ENCODE results near the gene ETV6.

DNA sequence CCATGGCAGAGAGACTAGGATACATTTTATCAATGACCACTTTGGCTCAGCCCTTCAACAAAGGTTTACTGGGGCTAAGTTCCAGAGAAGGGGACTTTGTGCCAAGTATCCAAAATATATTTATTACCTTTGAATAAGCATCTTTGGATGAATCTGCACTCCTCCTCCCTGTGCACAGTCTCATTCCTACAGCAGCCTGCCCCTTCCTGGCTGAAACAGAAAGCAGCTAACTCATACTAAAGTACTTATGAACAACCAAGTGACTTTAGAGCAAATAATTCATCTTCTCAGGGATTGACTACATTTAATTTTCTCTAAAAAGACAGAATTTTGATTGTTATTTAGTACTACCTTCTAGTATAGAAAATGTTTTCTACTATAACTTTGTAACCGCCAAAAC is 47.8 kb upstream of the ETV6 start:
- TF ChIP-seq CHD4 (IDR thresholded peaks at IDR 0.05; ENCODE audit: borderline replicate concordance): no peak
- TF ChIP-seq NR3C1 (IDR thresholded peaks at IDR 0.05): no peak

Measured in A549 (cell line).